Breast epithelium (tissue), 3 donors: ENCODE results near the gene NEMP1.

Experiments
- CTCF ChIP-seq, 3 donors: fragments of 450-650 bp; IDR thresholded peaks; one replicate each; pipeline ENCODE4 v1.5.1; 2016 to 2017; ENCODE audit warnings: antibody characterized with exemption in 3 of 3, mild to moderate bottlenecking in 3 of 3, moderate library complexity in 3 of 3
- POLR2A ChIP-seq: fragments of 450-650 bp; IDR thresholded peaks from one replicate; pipeline ENCODE4 v1.6.1; 2016; ENCODE audit warnings: antibody characterized with exemption, mild to moderate bottlenecking, moderate library complexity
- POLR2AphosphoS5 ChIP-seq, 3 donors: sonication (generic); formaldehyde crosslinking; IDR thresholded peaks; one replicate each; pipeline ENCODE4 v1.6.1; 2017; ENCODE audit warnings: antibody characterized with exemption in 3 of 3

GRCh38 chr12:57119294-57120085 is 40.9 kb upstream of the NEMP1 start:
- no peak for TF ChIP-seq CTCF (IDR thresholded peaks at IDR 0.05)
- TF ChIP-seq POLR2A: no peak
- TF ChIP-seq POLR2AphosphoS5 (IDR thresholded peaks at IDR 0.05): no peak
